HG02943 (cell line): Measurements from ENCODE around the gene MYO1B.

Source experiments
- ATAC-seq: cut with Tn5 transposase; IDR thresholded peaks from one replicate; pipeline ENCODE4 v1.9.1; 2021; ENCODE audit warnings: mild to moderate bottlenecking, low read depth, moderate library complexity; ENCODE audit not compliant: unreplicated experiment

The MYO1B gene

GRCh38 chr2:191389288-191389687 is 144.1 kb downstream of the MYO1B start:
- ATAC-seq = no peak

DNA sequence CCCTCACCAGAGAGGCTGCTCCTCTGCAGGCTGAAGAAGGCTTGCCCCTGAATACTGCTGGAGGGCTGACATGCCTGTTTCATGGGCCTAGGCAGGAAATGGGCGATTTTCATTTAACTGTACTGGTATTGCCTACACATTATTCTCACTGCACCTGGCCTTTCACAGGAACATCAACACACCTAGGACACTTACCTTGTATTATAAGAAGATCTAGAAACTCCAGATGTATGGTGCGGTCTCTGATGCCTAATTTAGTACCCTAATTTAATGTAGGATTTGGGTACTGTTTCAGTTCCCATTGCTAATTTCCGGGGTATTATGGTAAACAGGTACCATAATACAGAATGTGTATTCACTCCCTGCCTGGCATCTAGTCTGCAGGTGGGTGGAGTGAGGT is 146.0 kb downstream of the MYO1B start:
- ATAC-seq = no peak

DNA sequence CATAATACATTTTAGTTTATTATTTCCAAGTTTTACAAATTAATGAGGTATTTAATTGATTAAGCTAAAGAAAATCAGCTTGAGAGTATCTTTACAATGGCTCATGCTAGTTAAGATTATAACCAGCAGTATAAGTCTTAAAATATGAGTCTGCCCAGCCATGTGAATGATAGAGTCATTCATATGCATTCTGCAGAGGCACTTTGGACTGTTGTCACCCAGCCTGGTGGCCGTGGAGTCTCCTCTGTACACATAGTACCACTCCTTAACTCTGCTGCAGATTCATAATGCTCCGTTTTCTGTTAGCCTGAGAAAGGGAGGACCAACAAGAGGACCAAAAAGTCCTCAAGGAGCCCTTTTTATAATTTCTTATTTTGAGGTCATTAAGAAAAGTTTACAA is 148.8 kb downstream of the MYO1B start:
- ATAC-seq = no peak

DNA sequence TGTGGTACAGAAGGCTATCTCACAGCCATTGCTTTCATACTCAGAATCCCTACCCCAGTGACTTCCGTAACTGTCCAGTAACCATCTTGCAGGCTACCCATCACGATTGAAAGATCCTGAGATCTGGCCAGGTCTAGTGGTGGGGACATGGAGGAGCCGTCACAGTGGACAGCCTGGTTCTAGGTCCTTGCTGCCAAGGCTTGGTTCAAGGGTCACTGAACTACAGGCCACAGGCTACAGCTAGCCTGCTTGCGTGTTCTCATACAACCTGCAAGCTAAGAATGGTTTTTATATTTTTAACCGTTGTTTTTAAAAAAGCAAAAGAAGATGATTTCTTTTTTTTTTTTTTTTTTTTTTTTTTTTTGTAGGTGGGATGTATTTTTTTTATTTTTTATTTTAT is 151.6 kb downstream of the MYO1B start:
- no peak for ATAC-seq

DNA sequence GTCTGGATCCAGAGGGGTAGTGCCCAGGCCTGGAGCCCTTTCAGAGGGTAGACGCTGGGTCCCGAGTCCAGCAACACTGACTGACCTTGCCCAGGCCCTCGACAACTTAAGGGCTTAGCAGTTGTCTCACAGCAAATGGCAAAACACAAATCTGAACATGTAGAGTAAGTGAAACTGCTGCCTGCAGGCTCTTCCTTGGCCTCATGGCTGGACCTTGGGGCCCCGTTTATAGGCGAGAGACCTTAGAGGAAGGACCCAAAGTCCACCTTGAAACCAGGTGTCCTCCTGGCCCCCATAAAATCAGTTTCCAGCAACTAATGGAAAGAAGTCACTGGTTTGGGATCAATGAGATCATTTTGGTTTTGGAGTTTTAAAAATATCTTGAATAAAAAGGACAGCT is 154.4 kb downstream of the MYO1B start:
- no peak for ATAC-seq

GRCh38 chr2:191401287-191401686 is 156.1 kb downstream of the MYO1B start:
- ATAC-seq = no peak

DNA sequence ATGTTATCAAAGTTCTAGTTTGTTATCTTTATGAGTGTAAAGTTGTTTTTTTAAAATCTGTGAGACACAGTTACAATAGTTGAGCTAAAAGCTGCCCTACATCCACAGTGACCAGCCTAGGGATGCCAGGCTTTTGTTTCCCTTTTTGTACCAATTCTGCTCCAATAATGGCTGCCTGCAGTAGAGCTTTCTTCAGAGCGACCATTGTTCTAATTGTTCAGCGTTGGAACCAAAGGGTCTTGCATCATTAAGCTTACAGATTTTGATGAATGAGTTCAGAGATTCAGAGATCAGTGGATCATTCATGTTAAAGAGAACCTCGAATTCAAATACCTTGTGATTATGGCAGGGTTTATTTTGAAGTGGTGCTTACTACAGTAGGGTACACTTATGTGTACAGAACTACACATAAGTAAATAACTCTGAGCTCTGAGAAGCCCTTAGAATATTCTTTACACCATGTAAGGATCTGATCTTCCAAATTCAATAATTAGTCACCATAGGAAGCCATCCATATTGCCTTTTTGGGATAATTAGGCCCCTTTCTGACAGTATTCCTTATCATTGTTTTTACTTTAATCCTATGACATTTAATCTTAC is 157.9 kb downstream of the MYO1B start:
- no peak for ATAC-seq

- ATAC-seq = no peak
Observed at GRCh38 chr2:191404568-191404991, 159.4 kb downstream of the MYO1B start.

DNA sequence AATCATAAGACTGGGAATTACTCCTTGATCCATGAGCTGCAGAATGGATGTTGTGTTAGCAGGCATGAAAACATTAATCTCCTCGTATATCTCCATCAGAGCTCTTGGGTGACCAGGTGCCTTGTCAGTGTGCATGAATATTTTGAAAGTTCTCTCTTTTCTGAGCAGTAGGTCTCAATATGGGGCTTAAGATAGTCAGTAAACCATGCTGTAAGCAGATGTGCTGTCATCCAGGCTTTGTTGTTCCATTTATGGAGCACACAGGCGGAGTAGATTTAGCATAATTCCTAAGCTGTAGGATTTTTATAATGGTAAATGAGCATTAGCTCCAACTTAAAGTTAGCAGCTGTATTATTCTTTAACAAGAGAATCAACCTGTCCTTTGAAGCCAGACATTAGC is 160.3 kb downstream of the MYO1B start:
- no peak for ATAC-seq

DNA sequence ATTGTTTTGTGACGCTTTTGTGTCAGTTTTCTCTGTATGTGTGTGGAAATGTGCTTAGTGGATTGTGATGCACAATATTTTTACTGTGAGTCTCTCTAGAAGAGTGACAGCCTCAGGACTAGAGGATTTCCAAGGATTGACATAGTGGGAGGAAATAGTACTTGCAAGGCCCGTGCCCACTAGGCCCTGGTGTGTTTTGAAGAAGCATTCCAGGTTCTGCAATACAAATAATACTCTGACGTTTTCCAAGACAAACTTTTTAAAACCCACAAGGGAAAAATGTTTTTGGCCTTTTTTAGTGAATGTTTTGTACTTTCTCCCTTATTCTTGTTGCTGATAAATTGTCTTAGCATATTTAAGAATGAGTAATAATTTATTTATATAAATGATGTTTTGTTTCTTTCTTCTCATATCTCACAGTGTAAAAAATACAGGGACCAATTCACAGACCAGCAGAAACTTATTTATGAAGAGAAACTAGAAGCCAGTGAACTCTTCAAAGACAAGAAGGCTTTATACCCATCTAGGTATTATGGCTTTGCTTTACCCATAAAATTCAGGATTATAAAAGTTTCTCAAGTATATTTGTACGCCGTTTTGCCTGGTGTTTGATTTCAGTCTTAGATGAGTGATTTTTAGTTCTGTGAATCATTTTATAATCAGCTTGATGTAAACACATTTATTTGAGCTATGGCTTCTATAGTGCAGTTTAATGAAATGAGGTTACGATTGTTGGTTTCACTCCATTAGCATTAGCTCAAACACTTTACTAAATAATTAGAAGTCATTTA is 165.6 kb downstream of the MYO1B start:
- ATAC-seq = no peak

DNA sequence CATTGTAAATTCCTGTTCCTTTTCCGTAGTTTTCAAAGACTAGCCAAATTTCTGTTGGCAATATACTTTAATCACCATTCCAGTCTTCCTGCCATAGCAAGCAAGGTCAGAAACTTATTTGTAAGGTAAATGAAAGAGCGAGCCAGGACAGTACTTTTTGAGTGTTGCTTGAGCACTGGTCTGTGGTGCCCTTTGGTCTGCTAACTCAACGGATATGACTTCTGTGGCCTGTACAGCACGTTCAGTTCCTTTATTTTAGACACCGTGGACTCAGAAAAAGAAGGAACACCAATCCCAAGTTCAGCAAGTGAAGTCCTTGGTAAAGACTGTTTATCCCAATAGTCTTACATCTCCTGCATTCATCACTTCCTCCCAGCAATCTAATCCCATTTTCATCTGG is 166.3 kb downstream of the MYO1B start:
- no peak for ATAC-seq

GRCh38 chr2:191412353-191412752 is 167.1 kb downstream of the MYO1B start:
- ATAC-seq = no peak

DNA sequence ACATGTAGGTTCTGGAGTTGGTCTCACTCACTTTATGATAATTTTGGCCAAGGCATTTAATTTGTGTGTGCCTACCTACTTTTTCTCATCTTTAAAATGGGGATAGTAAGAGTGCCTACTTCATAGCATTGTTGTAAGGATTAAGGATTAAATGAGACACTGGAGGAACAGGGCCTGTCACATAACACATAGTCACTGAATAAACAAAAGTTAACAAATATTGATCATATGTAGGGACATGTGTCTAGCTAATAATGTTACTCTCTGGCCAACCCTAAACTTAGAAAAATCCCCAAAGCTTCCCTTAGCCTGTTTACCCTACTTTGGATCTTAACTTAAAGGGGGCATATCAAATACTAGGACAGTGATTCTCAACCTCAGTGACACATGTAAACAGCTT is 169.9 kb downstream of the MYO1B start:
- ATAC-seq = no peak

DNA sequence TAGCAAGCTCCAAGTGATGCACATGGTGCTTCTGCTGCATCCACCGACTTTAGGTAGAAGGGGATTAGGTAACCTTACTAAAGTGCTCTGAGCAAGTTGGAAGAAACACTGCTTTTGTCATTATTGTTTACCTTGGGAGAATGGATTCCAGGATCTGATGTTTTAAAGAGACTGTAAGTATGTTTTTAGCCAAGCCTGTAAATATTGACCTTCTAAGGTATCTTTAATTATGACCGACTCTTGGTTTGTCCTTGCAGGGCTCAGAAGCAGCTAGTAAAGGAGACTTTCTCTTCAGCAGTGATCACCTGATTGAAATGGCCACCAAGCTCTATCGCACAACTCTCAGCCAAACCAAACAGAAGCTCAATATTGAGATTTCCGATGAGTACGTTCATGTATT is 170.7 kb downstream of the MYO1B start:
- no peak for ATAC-seq

GRCh38 chr2:191417746-191418145 is 172.5 kb downstream of the MYO1B start:
- ATAC-seq = no peak

GRCh38 chr2:191421950-191422349 is 176.7 kb downstream of the MYO1B start:
- no peak for ATAC-seq

GRCh38 chr2:191427031-191427430 is 181.8 kb downstream of the MYO1B start:
- ATAC-seq = no peak

DNA sequence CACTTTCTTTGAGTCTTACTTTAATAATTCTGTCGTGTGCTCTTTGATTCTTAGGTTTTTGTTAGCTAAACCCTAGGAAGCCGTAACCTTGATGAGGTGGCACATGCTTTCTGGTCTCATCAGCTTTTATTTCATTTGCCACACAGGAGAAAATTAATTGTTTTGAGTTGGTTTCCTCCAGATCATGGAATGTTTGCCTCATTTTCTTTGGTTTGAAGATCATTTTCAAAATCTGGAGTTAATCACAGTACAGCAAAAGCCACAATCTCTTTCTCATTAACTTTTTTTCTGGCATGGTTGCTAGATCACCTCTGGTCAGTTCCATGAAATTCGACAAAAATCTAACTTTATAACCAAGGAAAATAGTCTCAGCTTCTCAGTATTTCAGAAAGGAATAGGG is 182.9 kb downstream of the MYO1B start:
- no peak for ATAC-seq

GRCh38 chr2:191430476-191430875 is 185.3 kb downstream of the MYO1B start:
- no peak for ATAC-seq

DNA sequence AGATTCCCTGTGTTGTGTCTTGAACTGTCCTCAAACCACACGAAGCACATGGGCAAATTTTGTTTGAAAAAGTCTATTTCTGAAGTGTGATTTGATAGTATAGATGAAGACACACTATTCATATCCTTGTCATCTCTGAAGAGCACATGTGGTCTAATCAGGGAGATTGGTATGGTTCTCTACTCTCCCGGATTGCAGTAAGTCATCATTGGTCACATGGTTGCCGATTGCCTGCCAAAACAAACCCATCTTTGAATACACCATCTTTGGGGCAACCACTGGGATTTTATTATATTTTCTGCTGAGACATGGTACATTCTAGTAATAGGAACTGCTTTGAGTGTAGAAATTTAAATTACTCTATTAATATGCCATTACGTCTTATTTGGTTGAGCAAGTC is 186.9 kb downstream of the MYO1B start:
- ATAC-seq = no peak

- no peak for ATAC-seq
Observed at GRCh38 chr2:191434072-191434471, 188.9 kb downstream of the MYO1B start.

DNA sequence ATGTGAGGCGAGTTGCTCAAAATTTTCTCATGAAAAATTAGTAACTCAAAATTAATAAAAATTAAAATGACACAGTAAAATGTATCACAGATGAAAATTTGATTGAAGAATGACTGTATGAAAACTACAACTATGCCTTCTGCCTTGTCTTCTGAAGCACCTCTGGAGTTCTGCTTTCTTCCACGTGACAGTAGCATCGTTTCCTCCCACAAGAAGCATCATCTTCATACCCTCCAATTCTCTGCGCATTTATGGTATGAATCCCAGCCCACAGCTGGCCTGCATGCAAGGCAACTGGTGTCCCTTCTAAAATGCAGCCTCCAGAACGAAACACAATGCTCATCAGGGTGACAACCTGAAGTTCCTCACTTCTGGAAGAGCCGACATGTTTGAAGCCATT is 189.9 kb downstream of the MYO1B start:
- no peak for ATAC-seq
